Neuron (in vitro differentiated cells): Measurements from ENCODE around the gene SPOCD1.

Experiments used
- H2AFZ ChIP-seq: one replicate; pipeline ENCODE4 v1.6.1; 2013; ENCODE audit warnings: low read depth, mild to moderate bottlenecking, inconsistent platforms, low read length, moderate library complexity
- H3K27me3 ChIP-seq: one replicate; pipeline ENCODE4 v1.6.1; 2013; ENCODE audit warnings: low read length; ENCODE audit not compliant: insufficient read depth
- H3K36me3 ChIP-seq: one replicate; pipeline ENCODE4 v1.6.1; 2013; ENCODE audit warnings: low read length; ENCODE audit not compliant: insufficient read depth
- H3K4me1 ChIP-seq: one replicate; pipeline ENCODE4 v1.6.1; 2013; ENCODE audit warnings: low read length; ENCODE audit not compliant: insufficient read depth
- H3K4me3 ChIP-seq: 2 replicates; pipeline ENCODE4 v1.5.1; 2013; ENCODE audit warnings: mild to moderate bottlenecking, low read length, moderate library complexity
- H3K9me3 ChIP-seq: one replicate; pipeline ENCODE4 v1.6.1; 2013; ENCODE audit warnings: low read length

The SPOCD1 gene

DNA sequence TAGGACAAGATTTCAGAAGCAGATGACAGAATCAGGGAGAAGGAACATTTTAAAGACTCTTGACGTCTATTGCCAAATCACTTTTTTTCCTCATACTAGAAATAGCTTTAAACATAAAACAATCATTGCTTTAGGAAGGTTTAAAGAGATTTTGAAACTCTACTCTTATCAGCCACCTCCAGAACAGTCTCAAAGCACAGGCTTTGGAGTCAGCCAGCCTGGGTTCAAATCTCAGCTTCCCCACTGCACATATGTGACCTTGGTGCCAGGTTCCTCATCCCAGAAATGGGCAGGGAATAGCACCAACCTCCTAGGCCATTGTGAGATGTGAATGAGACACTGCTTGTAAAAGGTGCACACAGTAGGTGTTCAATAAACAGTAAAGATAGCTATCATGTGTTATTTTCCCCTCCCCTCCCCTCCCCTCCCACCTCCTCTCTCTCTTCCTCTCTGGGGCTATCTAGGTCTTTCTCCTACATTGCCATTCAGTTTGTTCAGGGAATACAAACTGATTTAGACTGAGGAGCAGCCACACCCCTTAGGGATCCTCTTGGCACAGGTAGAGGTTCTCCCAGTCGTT lies 20.6 kb downstream of the SPOCD1 start:
- Histone ChIP-seq H3K27me3 (peaks cover 21% of the 10 kb centered on the region), H3K9me3 (no peaks in the 10 kb centered on the region), H3K4me3 (no peak overlapping the region), H2AFZ (no peak overlapping the region), H3K36me3 (no peaks in the 10 kb centered on the region), H3K4me1 (peaks cover 21% of the 10 kb centered on the region)

- H2AFZ ChIP-seq, result no peak overlapping the region
- H3K36me3 ChIP-seq, result no peaks in the 10 kb centered on the region
- peaks cover 17% of the 10 kb centered on the region for H3K4me1 ChIP-seq
- H3K27me3 ChIP-seq, result peaks cover 16% of the 10 kb centered on the region
- no peaks in the 10 kb centered on the region for H3K9me3 ChIP-seq
- H3K4me3 ChIP-seq, result no peak overlapping the region
Measured at GRCh38 chr1:31793586-31794285, 22.1 kb downstream of the SPOCD1 start.

- peaks cover 12% of the 10 kb centered on the region for H3K27me3 ChIP-seq
- no peaks in the 10 kb centered on the region for H3K36me3 ChIP-seq
- H3K4me3 ChIP-seq, result no peak overlapping the region
- H2AFZ ChIP-seq, result no peak overlapping the region
- H3K9me3 ChIP-seq, result no peaks in the 10 kb centered on the region
- H3K4me1 ChIP-seq, result peaks cover 11% of the 10 kb centered on the region
Measured at GRCh38 chr1:31793086-31793485, 22.7 kb downstream of the SPOCD1 start.

DNA sequence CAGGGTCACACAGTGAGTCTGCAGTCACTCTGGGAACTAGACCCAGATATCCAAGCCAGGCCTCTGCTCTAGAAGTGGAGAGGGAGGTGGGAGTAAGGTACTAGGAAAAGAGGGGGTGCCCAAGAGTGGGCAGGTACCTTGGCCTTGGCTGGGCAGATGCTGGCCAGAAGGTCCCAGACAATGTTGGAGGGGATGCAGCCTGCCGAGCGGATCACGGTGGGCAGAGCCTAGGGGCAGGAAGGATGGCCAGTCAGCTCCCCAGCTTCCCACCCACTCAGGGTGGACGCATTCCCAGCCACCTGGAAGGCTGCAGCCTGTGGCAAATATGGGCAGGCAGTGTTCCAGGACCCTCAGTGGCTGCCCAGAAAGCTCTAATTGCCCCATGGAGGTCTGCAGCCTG lies 23.3 kb downstream of the SPOCD1 start:
- Histone ChIP-seq H2AFZ (no peak overlapping the region), H3K4me3 (no peak overlapping the region), H3K4me1 (peaks cover 14% of the 10 kb centered on the region), H3K9me3 (no peaks in the 10 kb centered on the region), H3K36me3 (no peaks in the 10 kb centered on the region), H3K27me3 (peaks cover 12% of the 10 kb centered on the region)

DNA sequence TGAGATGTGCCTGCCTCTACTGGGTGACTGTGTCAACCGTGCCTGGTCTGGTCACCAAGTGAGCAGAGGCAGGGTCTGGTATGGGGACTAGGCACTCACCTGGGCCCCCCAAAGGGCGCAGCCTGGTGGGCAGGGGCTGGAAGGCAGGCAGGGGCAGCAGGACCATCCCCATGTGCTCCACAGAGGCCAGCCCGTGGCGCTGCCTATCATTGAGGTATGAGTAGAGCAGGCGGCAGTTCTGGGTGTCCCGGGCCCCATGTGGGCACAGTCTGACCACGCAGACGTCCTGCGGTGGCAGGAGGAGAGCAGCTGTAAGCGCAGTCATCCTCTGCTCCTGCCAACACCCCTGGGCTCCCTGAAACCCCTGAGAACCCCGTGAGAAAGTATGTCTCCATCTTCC lies 23.7 kb downstream of the SPOCD1 start:
- peaks cover 12% of the 10 kb centered on the region for H3K27me3 ChIP-seq
- H2AFZ ChIP-seq, result no peak overlapping the region
- peaks cover 15% of the 10 kb centered on the region for H3K4me1 ChIP-seq
- no peak overlapping the region for H3K4me3 ChIP-seq
- H3K9me3 ChIP-seq, result no peaks in the 10 kb centered on the region
- H3K36me3 ChIP-seq, result no peaks in the 10 kb centered on the region

- Histone ChIP-seq H3K4me3 (no peak overlapping the region), H2AFZ (no peak overlapping the region), H3K36me3 (no peaks in the 10 kb centered on the region), H3K9me3 (no peaks in the 10 kb centered on the region), H3K4me1 (peaks cover 14% of the 10 kb centered on the region), H3K27me3 (peaks cover 12% of the 10 kb centered on the region)
Measured at GRCh38 chr1:31791131-31791858, 24.5 kb downstream of the SPOCD1 start.

DNA sequence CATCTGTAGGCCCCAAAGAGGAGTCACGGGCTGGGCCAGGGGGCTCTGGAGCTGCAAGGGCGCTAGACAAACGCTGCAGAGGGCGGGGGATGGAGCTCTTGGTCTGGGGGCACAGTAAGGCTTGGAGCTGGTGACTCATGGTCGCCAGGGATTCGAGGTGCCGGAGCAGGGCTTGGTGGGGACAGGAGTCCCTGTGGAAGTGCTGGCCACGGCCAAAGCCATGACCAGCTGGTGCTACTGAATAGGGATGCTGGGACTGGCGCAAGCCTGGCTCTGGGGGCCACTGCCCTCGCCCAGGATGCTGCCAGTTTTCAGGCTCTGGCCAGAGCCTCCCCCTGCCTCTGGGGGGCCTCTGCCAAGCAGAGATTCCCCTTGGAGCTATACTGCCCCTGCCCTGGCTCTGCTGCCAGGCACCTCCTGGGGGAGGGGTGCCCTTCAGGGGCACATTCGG lies 25.2 kb downstream of the SPOCD1 start:
- H2AFZ ChIP-seq, result no peak overlapping the region

GRCh38 chr1:31790140-31790539 lies 25.7 kb downstream of the SPOCD1 start:
- H2AFZ ChIP-seq, result no peak overlapping the region

More for the DNA sequence above, 25.2 kb downstream of the SPOCD1 start:
- no peaks in the 10 kb centered on the region for H3K9me3 ChIP-seq
- H3K4me3 ChIP-seq, result no peak overlapping the region
- peaks cover 10% of the 10 kb centered on the region for H3K27me3 ChIP-seq
- H3K36me3 ChIP-seq, result no peaks in the 10 kb centered on the region
- peaks cover 16% of the 10 kb centered on the region for H3K4me1 ChIP-seq

GRCh38 chr1:31789259-31790065 lies 26.4 kb downstream of the SPOCD1 start:
- Histone ChIP-seq H2AFZ (no peak overlapping the region), H3K36me3 (no peaks in the 10 kb centered on the region), H3K9me3 (no peaks in the 10 kb centered on the region), H3K27me3 (peaks cover 10% of the 10 kb centered on the region), H3K4me1 (peaks cover 28% of the 10 kb centered on the region), H3K4me3 (peak overlapping the region; percentile 63)

More at GRCh38 chr1:31790140-31790539, 25.7 kb downstream of the SPOCD1 start:
- H3K36me3 ChIP-seq, result no peaks in the 10 kb centered on the region
- H3K4me1 ChIP-seq, result peaks cover 21% of the 10 kb centered on the region
- H3K27me3 ChIP-seq, result peaks cover 10% of the 10 kb centered on the region
- no peak overlapping the region for H3K4me3 ChIP-seq
- no peaks in the 10 kb centered on the region for H3K9me3 ChIP-seq

- Histone ChIP-seq H3K36me3 (no peaks in the 10 kb centered on the region), H3K27me3 (peaks cover 10% of the 10 kb centered on the region), H3K4me1 (peaks cover 33% of the 10 kb centered on the region), H3K9me3 (no peaks in the 10 kb centered on the region), H3K4me3 (peak overlapping the region; percentile 63), H2AFZ (peak overlapping the region; percentile 33)
Measured at GRCh38 chr1:31788825-31789256, 27.0 kb downstream of the SPOCD1 start.

DNA sequence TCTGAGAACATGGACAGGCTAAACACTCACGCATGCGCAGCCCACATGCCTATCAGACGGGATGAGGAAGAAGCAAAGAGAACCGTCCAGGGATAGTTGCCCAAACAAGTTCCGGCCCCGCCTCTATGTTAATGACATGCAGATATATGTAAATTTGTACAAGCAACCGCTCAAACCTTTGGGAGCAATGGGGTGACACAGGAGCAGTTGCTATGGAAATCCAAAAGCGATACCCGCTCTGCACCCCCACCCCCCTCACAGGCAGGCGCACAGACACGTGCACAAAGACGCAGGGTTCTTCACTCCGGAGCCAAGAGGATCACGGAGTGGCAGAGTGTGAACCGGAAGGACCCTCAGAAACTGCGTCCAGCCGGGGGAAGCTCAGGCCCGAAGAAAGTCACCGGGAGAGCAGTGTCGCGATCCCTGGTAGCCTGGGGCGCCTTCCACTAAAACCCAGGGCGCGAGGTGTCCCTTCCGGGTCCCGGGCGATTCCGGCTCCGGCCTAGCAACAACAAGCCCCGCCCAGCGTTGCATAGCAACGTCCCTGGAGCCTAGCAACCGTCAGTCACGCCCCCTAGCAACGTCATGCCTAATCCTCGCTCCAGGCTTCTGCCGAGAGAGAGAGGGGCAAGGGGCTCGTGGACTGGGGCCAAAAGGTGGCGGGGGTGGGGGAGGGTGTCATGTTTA lies 27.5 kb downstream of the SPOCD1 start:
- peaks cover 39% of the 10 kb centered on the region for H3K4me1 ChIP-seq
- H3K9me3 ChIP-seq, result no peaks in the 10 kb centered on the region
- no peaks in the 10 kb centered on the region for H3K36me3 ChIP-seq
- H3K27me3 ChIP-seq, result peaks cover 10% of the 10 kb centered on the region
- H2AFZ ChIP-seq, result peak overlapping the region; percentile 33
- peak overlapping the region; percentile 63 for H3K4me3 ChIP-seq

GRCh38 chr1:31787786-31788137 lies 28.1 kb downstream of the SPOCD1 start:
- H2AFZ ChIP-seq, result peak overlapping the region; percentile 20
- peaks cover 44% of the 10 kb centered on the region for H3K4me1 ChIP-seq
- peaks cover 5% of the 10 kb centered on the region for H3K27me3 ChIP-seq
- H3K9me3 ChIP-seq, result no peaks in the 10 kb centered on the region
- H3K4me3 ChIP-seq, result peak overlapping the region; percentile 63
- no peaks in the 10 kb centered on the region for H3K36me3 ChIP-seq
